GM21786 (cell line): ENCODE data around the gene ACSBG1.

ENCODE experiments used
- ATAC-seq: cut with Tn5 transposase; IDR thresholded peaks from one replicate; pipeline ENCODE4 v1.9.1; 2021; ENCODE audit not compliant: unreplicated experiment

ACSBG1 gene

GRCh38 chr15:78222745-78223395, 11.5 kb downstream of the ACSBG1 start:
- no peak for ATAC-seq

GRCh38 chr15:78220713-78221112, 13.7 kb downstream of the ACSBG1 start:
- ATAC-seq = no peak

- no peak for ATAC-seq
These were observed 17.9 kb downstream of the ACSBG1 start for GRCh38 chr15:78216276-78217104.

GRCh38 chr15:78213956-78214355, 20.4 kb downstream of the ACSBG1 start:
- no peak for ATAC-seq

GRCh38 chr15:78213425-78213750, 21.0 kb downstream of the ACSBG1 start:
- no peak for ATAC-seq

GRCh38 chr15:78212546-78213424, 21.6 kb downstream of the ACSBG1 start:
- ATAC-seq = no peak

- no peak for ATAC-seq
These were observed 22.4 kb downstream of the ACSBG1 start for GRCh38 chr15:78212008-78212407.

GRCh38 chr15:78211189-78211921, 23.0 kb downstream of the ACSBG1 start:
- no peak for ATAC-seq

- ATAC-seq = no peak
These were observed 24.0 kb downstream of the ACSBG1 start for GRCh38 chr15:78210349-78210717.

- no peak for ATAC-seq
These were observed 24.6 kb downstream of the ACSBG1 start for GRCh38 chr15:78209646-78210348.

GRCh38 chr15:78208887-78209645, 25.3 kb downstream of the ACSBG1 start:
- ATAC-seq = no peak

- ATAC-seq = no peak
These were observed 26.0 kb downstream of the ACSBG1 start for GRCh38 chr15:78208341-78208844.

GRCh38 chr15:78207641-78208340, 26.6 kb downstream of the ACSBG1 start:
- no peak for ATAC-seq

GRCh38 chr15:78207110-78207458, 27.3 kb downstream of the ACSBG1 start:
- ATAC-seq = no peak

GRCh38 chr15:78206326-78207109, 27.8 kb downstream of the ACSBG1 start:
- ATAC-seq = no peak

- ATAC-seq = no peak
These were observed 28.5 kb downstream of the ACSBG1 start for GRCh38 chr15:78205856-78206255.

- no peak for ATAC-seq
These were observed 29.0 kb downstream of the ACSBG1 start for GRCh38 chr15:78205337-78205736.
